Ovary (tissue), 3 donors: ENCODE data around the gene ELFN1.

Experiments used
- EP300 ChIP-seq: sonication (generic); formaldehyde crosslinking; IDR thresholded peaks from one replicate; pipeline ENCODE4 v1.6.1; 2017; ENCODE audit warnings: antibody characterized with exemption
- POLR2A ChIP-seq: fragments of 450-650 bp; IDR thresholded peaks from one replicate; pipeline ENCODE4 v1.6.1; 2017; ENCODE audit warnings: antibody characterized with exemption, mild to moderate bottlenecking, moderate library complexity
- TF ChIP-seq, protein P1 (sequence below), 3 donors: fragments of 450-650 bp in 2 of 3; fragments of 200-600 bp in 1 of 3; IDR thresholded peaks; one replicate each; pipeline versions ENCODE4 v1.5.1 to v1.8.0; 2016 to 2022; ENCODE audit warnings: antibody characterized with exemption in 3 of 3, mild to moderate bottlenecking in 1 of 3
- donor health status: DM: no; HTN: no; CAD: no.

GRCh38 chr7:1647961-1648672 lies 22.0 kb upstream of the ELFN1 start:
- TF ChIP-seq EP300 (no peak), POLR2A (no peak)
- TF ChIP-seq, protein P1, sequence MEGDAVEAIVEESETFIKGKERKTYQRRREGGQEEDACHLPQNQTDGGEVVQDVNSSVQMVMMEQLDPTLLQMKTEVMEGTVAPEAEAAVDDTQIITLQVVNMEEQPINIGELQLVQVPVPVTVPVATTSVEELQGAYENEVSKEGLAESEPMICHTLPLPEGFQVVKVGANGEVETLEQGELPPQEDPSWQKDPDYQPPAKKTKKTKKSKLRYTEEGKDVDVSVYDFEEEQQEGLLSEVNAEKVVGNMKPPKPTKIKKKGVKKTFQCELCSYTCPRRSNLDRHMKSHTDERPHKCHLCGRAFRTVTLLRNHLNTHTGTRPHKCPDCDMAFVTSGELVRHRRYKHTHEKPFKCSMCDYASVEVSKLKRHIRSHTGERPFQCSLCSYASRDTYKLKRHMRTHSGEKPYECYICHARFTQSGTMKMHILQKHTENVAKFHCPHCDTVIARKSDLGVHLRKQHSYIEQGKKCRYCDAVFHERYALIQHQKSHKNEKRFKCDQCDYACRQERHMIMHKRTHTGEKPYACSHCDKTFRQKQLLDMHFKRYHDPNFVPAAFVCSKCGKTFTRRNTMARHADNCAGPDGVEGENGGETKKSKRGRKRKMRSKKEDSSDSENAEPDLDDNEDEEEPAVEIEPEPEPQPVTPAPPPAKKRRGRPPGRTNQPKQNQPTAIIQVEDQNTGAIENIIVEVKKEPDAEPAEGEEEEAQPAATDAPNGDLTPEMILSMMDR (IDR thresholded peaks at IDR 0.05), result no peak
